CD14-positive monocyte (primary cell): ENCODE data around the gene RAB35. TPM values are rescaled to one million over a fixed set of nuclear protein-coding genes. Genes with fewer than 3 reads are reported as not detected.

Experiments used
- DNase-seq, 3 donors: peaks; one replicate each; pipeline ENCODE4 v3.0.0-alpha.2; 2011 to 2022
- H2AFZ ChIP-seq: 2 replicates; pipeline ENCODE4 v1.6.0; 2012; ENCODE audit warnings: mild to moderate bottlenecking, low read depth, low read length, inconsistent platforms; ENCODE audit not compliant: insufficient read depth, poor library complexity, severe bottlenecking
- H3K27ac ChIP-seq, 2 donors: 1 replicate in 1 of 2; 2 replicates in 1 of 2; pipeline ENCODE4 v1.5.1; 2012 to 2013; ENCODE audit warnings: low read length in 2 of 2, control low read depth in 1 of 2, inconsistent platforms in 1 of 2, low read depth in 1 of 2, mild to moderate bottlenecking in 1 of 2
- H3K27me3 ChIP-seq, 2 donors: one replicate each; pipeline versions ENCODE4 v1.6.0 to v1.6.1; 2011 to 2013; ENCODE audit warnings: low read length in 2 of 2; ENCODE audit not compliant: control insufficient read depth in 2 of 2, insufficient read depth in 2 of 2
- H3K36me3 ChIP-seq, 2 donors: replicated peaks in 1 of 2; 1 replicate in 1 of 2; 2 replicates in 1 of 2; pipeline versions ENCODE4 v1.5.1 to v1.6.1; 2012 to 2013; ENCODE audit warnings: low read length in 2 of 2, control low read depth in 1 of 2, inconsistent platforms in 1 of 2, mild to moderate bottlenecking in 1 of 2; ENCODE audit not compliant: insufficient read depth in 2 of 2, control insufficient read depth in 1 of 2
- H3K4me1 ChIP-seq, 2 donors: 1 replicate in 1 of 2; 2 replicates in 1 of 2; pipeline versions ENCODE4 v1.5.1 to v1.6.1; 2012 to 2013; ENCODE audit warnings: low read length in 2 of 2, control low read depth in 1 of 2, inconsistent platforms in 1 of 2, mild to moderate bottlenecking in 1 of 2, moderate library complexity in 1 of 2; ENCODE audit not compliant: insufficient read depth in 2 of 2, control insufficient read depth in 1 of 2
- H3K4me2 ChIP-seq: replicated peaks from 2 replicates; pipeline ENCODE3; 2012; ENCODE audit warnings: low read length, moderate library complexity, mild to moderate bottlenecking; ENCODE audit not compliant: poor library complexity, severe bottlenecking; ENCODE audit errors: extremely low read depth
- H3K4me3 ChIP-seq, 3 experiments: fragments of 200-600 bp in 1 of 3; sonication (generic) in 1 of 3; replicated peaks in 1 of 3; 1 replicate in 2 of 3; 2 replicates in 1 of 3; pipeline ENCODE4 v1.5.1; 2011 to 2013; ENCODE audit warnings: low read length in 3 of 3, mild to moderate bottlenecking in 3 of 3, control low read depth in 2 of 3, low read depth in 2 of 3, inconsistent platforms in 1 of 3, moderate library complexity in 1 of 3
- H3K79me2 ChIP-seq: 2 replicates; pipeline ENCODE4 v1.6.0; 2012; ENCODE audit warnings: mild to moderate bottlenecking, control low read depth, inconsistent platforms, low read length, moderate library complexity; ENCODE audit not compliant: insufficient read depth
- H3K9ac ChIP-seq: 2 replicates; pipeline ENCODE4 v1.6.0; 2017; ENCODE audit warnings: low read length, mild to moderate bottlenecking; ENCODE audit not compliant: insufficient read depth, poor library complexity, severe bottlenecking
- H3K9me3 ChIP-seq, 2 donors: replicated peaks in 1 of 2; 1 replicate in 1 of 2; 2 replicates in 1 of 2; pipeline versions ENCODE4 v1.5.1 to v1.6.1; 2012 to 2013; ENCODE audit warnings: low read length in 2 of 2, control low read depth in 1 of 2; ENCODE audit not compliant: control insufficient read depth in 1 of 2, insufficient read depth in 1 of 2
- H4K20me1 ChIP-seq: 2 replicates; pipeline ENCODE4 v1.6.0; 2012; ENCODE audit warnings: mild to moderate bottlenecking, low read length, control low read depth, moderate library complexity; ENCODE audit not compliant: insufficient read depth
- H3K27ac Mint-ChIP-seq, 7 donors: one replicate each; pipeline ENCODE4 v1.8.0; 2020; ENCODE audit warnings: mild to moderate bottlenecking in 7 of 7, mixed read lengths in 7 of 7, moderate library complexity in 6 of 7, inconsistent platforms in 2 of 7
- H3K27me3 Mint-ChIP-seq, 3 donors: one replicate each; pipeline ENCODE4 v1.8.0; 2021 to 2022; ENCODE audit warnings: low read depth in 3 of 3, mild to moderate bottlenecking in 3 of 3, mixed read lengths in 3 of 3, moderate library complexity in 3 of 3, inconsistent platforms in 1 of 3
- H3K36me3 Mint-ChIP-seq, 2 donors: one replicate each; pipeline ENCODE4 v1.8.0; 2020; ENCODE audit warnings: mixed read lengths in 2 of 2, inconsistent platforms in 1 of 2, mild to moderate bottlenecking in 1 of 2
- H3K4me1 Mint-ChIP-seq: one replicate; pipeline ENCODE4 v1.8.0; 2020; ENCODE audit warnings: mild to moderate bottlenecking, mixed read lengths
- H3K4me3 Mint-ChIP-seq, 2 donors: one replicate each; pipeline ENCODE4 v1.8.0; 2020; ENCODE audit warnings: mild to moderate bottlenecking in 2 of 2, mixed read lengths in 2 of 2, moderate library complexity in 1 of 2
- H3K9me3 Mint-ChIP-seq, 7 donors: one replicate each; pipeline ENCODE4 v1.8.0; 2020 to 2022; ENCODE audit warnings: mixed read lengths in 7 of 7, mild to moderate bottlenecking in 6 of 7, moderate library complexity in 6 of 7, inconsistent platforms in 2 of 7
- CTCF ChIP-seq: fragments of 200-600 bp; IDR thresholded peaks from one replicate; pipeline ENCODE4 v1.8.0; 2022; ENCODE audit warnings: antibody characterized with exemption, mild to moderate bottlenecking
- WGBS: methylation state at CpG from one replicate; pipeline ENCODE4 v1.1.5; 2013; ENCODE audit warnings: missing lambda C conversion rate; ENCODE audit not compliant: insufficient coverage; 5-methylcytosine and 5-hydroxymethylcytosine counted together
- intact Hi-C, 2 donors: fragments of 100-400 bp; cut with micrococcal nuclease; formaldehyde crosslinking; loops; one replicate each; pipeline versions ENCODE4 v1.15.0 to v1.15.1; 2023
- polyA plus RNA-seq, 3 donors: library from polyadenylated mRNA; depleted of rRNA in 1 of 3; unstranded in 2 of 3; stranded (reverse) in 1 of 3; fragments of 300-500 nt in 2 of 3; fragments of >200 nt in 1 of 3; fragmentation: Illumina TruSeq in 2 of 3; gene quantifications; 1 replicate in 2 of 3; 2 replicates in 1 of 3; pipeline ENCODE4 v1.2.3, GENCODE V29; 2012 to 2021

The RAB35 gene
- polyA plus RNA-seq, 3 donors = 20.4 to 27.3 (median 21.6) TPM

- TF ChIP-seq CTCF = no peak
- no peaks in the 10 kb centered on the region for H3K27me3 ChIP-seq
- no peaks in the 10 kb centered on the region for H3K4me1 ChIP-seq
- no peak overlapping the region for H3K27ac ChIP-seq
- H3K27ac Mint-ChIP-seq = no peak overlapping the region
- H3K9me3 ChIP-seq = no peaks in the 10 kb centered on the region
- no peaks in the 10 kb centered on the region for H3K36me3 Mint-ChIP-seq
- H3K4me1 Mint-ChIP-seq = no peaks in the 10 kb centered on the region
- peaks cover 8 to 19% (median 9%) of the 10 kb centered on the region in 3 donors for H3K27me3 Mint-ChIP-seq
- no peak overlapping the region for H2AFZ ChIP-seq
- no peak for DNase-seq
- no peaks in the 10 kb centered on the region for H3K79me2 ChIP-seq
- H3K4me2 ChIP-seq = no peak overlapping the region
- intact Hi-C loops = no loop called here
- H3K4me3 Mint-ChIP-seq = no peak overlapping the region
- WGBS = 88% methylated on average over 1 of the region's 3 CpGs
- H3K9ac ChIP-seq = no peak overlapping the region
- no peaks in the 10 kb centered on the region for H4K20me1 ChIP-seq
- no peaks in the 10 kb centered on the region for H3K9me3 Mint-ChIP-seq
- H3K4me3 ChIP-seq = no peak overlapping the region
- no peaks in the 10 kb centered on the region for H3K36me3 ChIP-seq
Measured at GRCh38 chr12:120067084-120067869, 49.3 kb downstream of the RAB35 start.

- Histone ChIP-seq H3K4me1 (no peaks in the 10 kb centered on the region), H2AFZ (no peak overlapping the region), H3K9ac (no peak overlapping the region), H3K4me3 (no peak overlapping the region), H3K9me3 (no peaks in the 10 kb centered on the region), H3K27ac (no peak overlapping the region), H3K36me3 (no peaks in the 10 kb centered on the region), H3K79me2 (no peaks in the 10 kb centered on the region), H3K4me2 (no peak overlapping the region), H3K27me3 (no peaks in the 10 kb centered on the region), H4K20me1 (no peaks in the 10 kb centered on the region)
- Mint-ChIP-seq H3K9me3 (no peaks in the 10 kb centered on the region), H3K36me3 (no peaks in the 10 kb centered on the region), H3K4me3 (no peak overlapping the region), H3K27ac (no peak overlapping the region), H3K27me3 (peaks cover 9 to 17% (median 12%) of the 10 kb centered on the region in 3 donors), H3K4me1 (no peaks in the 10 kb centered on the region)
- TF ChIP-seq CTCF = no peak
- WGBS = 88% methylated on average over 2 of the region's 2 CpGs
- no peak for DNase-seq
- intact Hi-C loops = no loop called here
Measured at GRCh38 chr12:120066341-120066740, 50.2 kb downstream of the RAB35 start.
